Fibroblast of skin of left quadriceps (primary cell): ENCODE data around the gene CDAN1.
"Not testable (repeated sequence)": the region's sequence is repeated elsewhere in the genome, so short reads cannot be mapped to it uniquely, and the experiment has no call there.

Source experiments
- DNase-seq, 2 experiments: peaks; one replicate each; pipeline ENCODE4 v3.0.0-alpha.2; 2013; ENCODE audit warnings: low read depth in 2 of 2

Gene CDAN1

GRCh38 chr15:42736793-42737528, at the start of gene CDAN1:
TSS of gene CDAN1 (minus strand) at chr15:42737128. CDS start at chr15:42737102, 26 bp downstream.
- DNase-seq: peak; percentile 54 to 59

- DNase-seq: no peak
Observed at GRCh38 chr15:42785569-42785968, 48.6 kb upstream of the CDAN1 start.

GRCh38 chr15:42784705-42785104, 47.8 kb upstream of the CDAN1 start:
- no peak for DNase-seq

GRCh38 chr15:42782716-42783115, 45.8 kb upstream of the CDAN1 start:
- DNase-seq: no peak

GRCh38 chr15:42775416-42775815, 38.5 kb upstream of the CDAN1 start:
- no peak for DNase-seq

GRCh38 chr15:42772901-42773300, 36.0 kb upstream of the CDAN1 start:
- DNase-seq: no peak

GRCh38 chr15:42772144-42772543, 35.2 kb upstream of the CDAN1 start:
- no peak for DNase-seq

GRCh38 chr15:42766109-42766508, 29.2 kb upstream of the CDAN1 start:
- not testable (repeated sequence) for DNase-seq

GRCh38 chr15:42764154-42764731, 27.3 kb upstream of the CDAN1 start:
- DNase-seq: not testable (repeated sequence)

GRCh38 chr15:42761813-42762212, 24.9 kb upstream of the CDAN1 start:
- not testable (repeated sequence) for DNase-seq

GRCh38 chr15:42760759-42761158, 23.8 kb upstream of the CDAN1 start:
- DNase-seq: no peak

- no peak for DNase-seq
Observed at GRCh38 chr15:42759093-42759492, 22.2 kb upstream of the CDAN1 start.

GRCh38 chr15:42750306-42750705, 13.4 kb upstream of the CDAN1 start:
- DNase-seq: no peak

GRCh38 chr15:42749266-42749665, 12.3 kb upstream of the CDAN1 start:
- DNase-seq: no peak

GRCh38 chr15:42744195-42744594, 7.3 kb upstream of the CDAN1 start:
- DNase-seq: no peak

- DNase-seq: no peak
Observed at GRCh38 chr15:42742149-42742548, 5.2 kb upstream of the CDAN1 start.

GRCh38 chr15:42741710-42742109, 4.8 kb upstream of the CDAN1 start:
- peak; percentile 52 to 59 for DNase-seq

- no peak for DNase-seq
Observed at GRCh38 chr15:42737529-42738328, 801 bp upstream of the CDAN1 start.

- DNase-seq: no peak
Observed at GRCh38 chr15:42736178-42736792, 643 bp downstream of the CDAN1 start.

GRCh38 chr15:42735382-42736165, 1.4 kb downstream of the CDAN1 start:
- no peak for DNase-seq

- DNase-seq: no peak
Observed at GRCh38 chr15:42734076-42734672, 2.8 kb downstream of the CDAN1 start.
